Renal pelvis (tissue), 3 donors: ENCODE data around the gene SPRN. TPM values are rescaled to one million over a fixed set of nuclear protein-coding genes. Genes with fewer than 3 reads are reported as not detected.

Experiments used
- polyA plus RNA-seq, 3 donors: library from polyadenylated mRNA; unstranded; fragments of 120-200 nt; gene quantifications; one replicate each; pipeline ENCODE4 v1.2.1, GENCODE V29; 2013; ENCODE audit not compliant: insufficient read length in 3 of 3

The SPRN gene
- polyA plus RNA-seq, 3 donors = 4.6 to 6.7 (median 6.1) TPM

Other genes with a start within 250 kb of the SPRN start
- under 1 TPM in 2 of 3 donors, not detected in 1; 0.11 to 0.19 TPM for gene UTF1, start 194.4 kb downstream of the SPRN start, polyA plus RNA-seq
- gene VENTX, start 186.8 kb downstream of the SPRN start, polyA plus RNA-seq = under 1 TPM; 0.14 to 0.27 (median 0.25) TPM
- 1 to 10 TPM; 2.2 to 5.0 (median 4.0) TPM for gene ADAM8, start 147.8 kb downstream of the SPRN start, polyA plus RNA-seq
- gene TUBGCP2, start 115.8 kb downstream of the SPRN start, polyA plus RNA-seq = 10 to 100 TPM; 59.0 to 75.5 (median 74.7) TPM
- gene ZNF511, start 115.7 kb downstream of the SPRN start, polyA plus RNA-seq = 10 to 100 TPM; 33.1 to 52.8 (median 40.8) TPM
- gene CALY, start 87.7 kb downstream of the SPRN start, polyA plus RNA-seq = under 1 TPM; 0.20 to 0.25 (median 0.24) TPM
- gene PRAP1, start 77.3 kb downstream of the SPRN start, polyA plus RNA-seq = 1 to 10 TPM; 5.9 to 6.5 (median 6.4) TPM
- 10 to 100 TPM; 20.8 to 25.1 (median 24.3) TPM for gene FUOM, start 66.6 kb downstream of the SPRN start, polyA plus RNA-seq
- 100 to 1,000 TPM; 143 to 155 (median 153) TPM for gene ECHS1, start 51.3 kb downstream of the SPRN start, polyA plus RNA-seq
- 1 to 10 TPM; 6.7 to 8.4 (median 6.7) TPM for gene PAOX, start 45.4 kb downstream of the SPRN start, polyA plus RNA-seq
- 10 to 100 TPM; 65.7 to 92.6 (median 90.0) TPM for gene MTG1, start 30.5 kb downstream of the SPRN start, polyA plus RNA-seq
- 1 to 10 TPM; 1.6 to 4.9 (median 3.5) TPM for gene SCART1, start 29.3 kb upstream of the SPRN start, polyA plus RNA-seq
- 1 to 10 TPM; 1.3 to 2.4 (median 2.4) TPM for gene CYP2E1, start 102.7 kb upstream of the SPRN start, polyA plus RNA-seq
- gene SYCE1, start 141.0 kb upstream of the SPRN start, polyA plus RNA-seq = under 1 TPM; 0.30 to 0.34 (median 0.34) TPM
- not detected for gene FRG2B, start 202.2 kb upstream of the SPRN start, polyA plus RNA-seq